Sigmoid colon (tissue), 4 donors: Measurements from ENCODE around the gene TSKU.

Experiments used
- CTCF ChIP-seq, 4 experiments: fragments of 450-650 bp in 3 of 4; fragments of 200-600 bp in 1 of 4; IDR thresholded peaks; one replicate each; pipeline ENCODE4 v1.5.1; 2016 to 2019; ENCODE audit warnings: antibody characterized with exemption in 4 of 4, mild to moderate bottlenecking in 3 of 4, moderate library complexity in 2 of 4
- POLR2A ChIP-seq, 2 donors: fragments of 450-650 bp; IDR thresholded peaks; one replicate each; pipeline ENCODE4 v1.6.1; 2016; ENCODE audit warnings: antibody characterized with exemption in 2 of 2, mild to moderate bottlenecking in 2 of 2, moderate library complexity in 2 of 2
- POLR2AphosphoS5 ChIP-seq, 4 donors: sonication (generic); formaldehyde crosslinking; IDR thresholded peaks; one replicate each; pipeline ENCODE4 v1.6.1; 2017; ENCODE audit warnings: antibody characterized with exemption in 4 of 4

DNA sequence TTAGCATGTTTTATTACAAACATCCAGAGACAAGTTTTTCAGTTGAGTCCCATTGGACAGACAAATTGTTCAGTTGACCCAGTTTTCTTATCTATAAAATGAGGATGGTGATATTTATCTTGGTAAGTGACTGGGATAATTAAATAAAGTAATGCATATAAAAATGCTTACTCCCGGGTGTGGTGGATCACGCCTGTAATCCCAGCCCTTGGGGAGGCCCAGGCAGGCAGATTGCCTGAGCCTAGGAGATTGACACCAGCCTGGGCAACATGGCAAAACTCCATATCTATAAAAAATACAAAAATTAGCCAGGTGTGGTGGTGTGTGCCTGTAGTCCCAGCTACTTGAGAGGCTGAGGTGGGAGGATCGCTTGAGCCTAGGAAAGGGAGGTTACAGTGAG is 61.9 kb downstream of the TSKU start:
- TF ChIP-seq CTCF (IDR thresholded peaks at IDR 0.05) (no peak), POLR2A (IDR thresholded peaks at IDR 0.05) (no peak), POLR2AphosphoS5 (IDR thresholded peaks at IDR 0.05) (no peak)
